ENCODE data around the gene GREB1L. TPM values are rescaled to one million over a fixed set of nuclear protein-coding genes. Genes with fewer than 3 reads are reported as not detected.

GREB1L gene
- total RNA-seq, 4 donors from 2014 or later: 13.2 to 16.0 (median 14.5) TPM

DNA sequence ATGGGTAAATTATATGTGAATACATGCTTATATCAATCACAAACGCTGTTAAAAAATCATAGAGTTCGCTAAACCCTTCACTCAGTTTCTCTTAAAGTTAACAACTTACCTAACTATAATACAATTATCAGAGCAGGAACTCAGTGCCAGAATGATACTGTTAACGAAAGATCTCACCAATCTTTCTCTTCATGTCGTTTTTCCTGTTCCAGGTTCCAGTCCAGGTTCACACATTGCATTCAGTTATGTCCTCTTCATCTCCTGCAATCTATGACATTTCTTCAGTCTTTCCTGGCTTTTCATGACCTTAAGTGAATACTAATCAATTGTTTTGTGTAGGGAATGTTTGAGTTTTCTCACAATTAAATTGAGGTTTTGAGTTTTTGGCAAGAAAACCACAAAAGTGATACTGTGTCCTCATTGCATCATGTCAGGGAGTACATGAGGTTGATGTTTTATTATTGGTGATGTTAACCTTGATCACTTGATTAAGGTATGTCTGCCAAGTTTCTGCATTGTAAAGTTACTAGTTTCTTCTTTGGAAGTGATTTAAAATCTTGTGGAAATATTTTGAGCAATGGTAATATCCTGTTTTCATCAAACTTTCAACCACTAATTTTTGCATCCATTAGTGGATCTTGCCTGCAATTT, 226.6 kb downstream of the GREB1L start:
- no peak for DNase-seq (ENCODE audit: extremely low spot score)
- no peaks in the 10 kb centered on the region for H3K27me3 ChIP-seq
- intact Hi-C loops (cut with DNase I): no loop called here
- TF ChIP-seq, protein P1, sequence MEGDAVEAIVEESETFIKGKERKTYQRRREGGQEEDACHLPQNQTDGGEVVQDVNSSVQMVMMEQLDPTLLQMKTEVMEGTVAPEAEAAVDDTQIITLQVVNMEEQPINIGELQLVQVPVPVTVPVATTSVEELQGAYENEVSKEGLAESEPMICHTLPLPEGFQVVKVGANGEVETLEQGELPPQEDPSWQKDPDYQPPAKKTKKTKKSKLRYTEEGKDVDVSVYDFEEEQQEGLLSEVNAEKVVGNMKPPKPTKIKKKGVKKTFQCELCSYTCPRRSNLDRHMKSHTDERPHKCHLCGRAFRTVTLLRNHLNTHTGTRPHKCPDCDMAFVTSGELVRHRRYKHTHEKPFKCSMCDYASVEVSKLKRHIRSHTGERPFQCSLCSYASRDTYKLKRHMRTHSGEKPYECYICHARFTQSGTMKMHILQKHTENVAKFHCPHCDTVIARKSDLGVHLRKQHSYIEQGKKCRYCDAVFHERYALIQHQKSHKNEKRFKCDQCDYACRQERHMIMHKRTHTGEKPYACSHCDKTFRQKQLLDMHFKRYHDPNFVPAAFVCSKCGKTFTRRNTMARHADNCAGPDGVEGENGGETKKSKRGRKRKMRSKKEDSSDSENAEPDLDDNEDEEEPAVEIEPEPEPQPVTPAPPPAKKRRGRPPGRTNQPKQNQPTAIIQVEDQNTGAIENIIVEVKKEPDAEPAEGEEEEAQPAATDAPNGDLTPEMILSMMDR (IDR thresholded peaks at IDR 0.05): no peak
- no peak for TF ChIP-seq POLR2A (IDR thresholded peaks at IDR 0.05; ENCODE audit: low read depth)
- no peak for TF ChIP-seq POLR2AphosphoS5 (IDR thresholded peaks at IDR 0.05)
- no peak for TF ChIP-seq EP300 (IDR thresholded peaks at IDR 0.05)
- no peaks in the 10 kb centered on the region for H3K9me3 ChIP-seq
- H3K4me3 ChIP-seq: no peak overlapping the region
- no peaks in the 10 kb centered on the region for H3K36me3 ChIP-seq
- WGBS: 80% methylated on average over 4 of the region's 4 CpGs
- peaks cover 0 to 11% (median 10%) of the 10 kb centered on the region in 4 donors for H3K4me1 ChIP-seq
- no peak overlapping the region for H3K27ac ChIP-seq (replicated peaks in 1 of 4)

DNA sequence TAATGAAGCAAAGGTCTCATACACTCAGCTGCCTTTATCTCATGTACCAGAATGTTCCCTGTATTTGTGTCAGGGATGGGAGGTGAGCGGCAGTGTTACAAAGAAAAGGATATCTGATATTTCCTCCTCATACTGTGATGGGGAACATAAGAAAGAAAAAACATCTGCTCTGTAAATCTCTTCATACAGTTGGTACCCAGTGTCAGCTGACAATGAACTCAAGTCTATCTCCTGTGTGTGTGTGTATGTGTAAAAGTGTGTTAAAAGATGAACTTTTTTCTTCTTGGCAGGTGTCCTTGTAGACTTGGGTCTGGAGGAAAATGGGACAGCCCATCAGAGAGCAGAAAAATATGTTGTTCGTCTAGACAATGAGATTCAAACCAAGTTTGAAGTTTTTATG, 230.7 kb downstream of the GREB1L start:
- no peaks in the 10 kb centered on the region for H3K27me3 ChIP-seq
- TF ChIP-seq POLR2A (IDR thresholded peaks at IDR 0.05; ENCODE audit: low read depth): no peak
- TF ChIP-seq POLR2AphosphoS5 (IDR thresholded peaks at IDR 0.05): no peak
- TF ChIP-seq, protein P1 (IDR thresholded peaks at IDR 0.05): no peak
- TF ChIP-seq EP300 (IDR thresholded peaks at IDR 0.05): no peak
- H3K9me3 ChIP-seq: no peaks in the 10 kb centered on the region
- H3K36me3 ChIP-seq: no peaks in the 10 kb centered on the region
- 84% methylated on average over 2 of the region's 2 CpGs for WGBS
- H3K27ac ChIP-seq (replicated peaks in 1 of 4): no peak overlapping the region
- DNase-seq (ENCODE audit: extremely low spot score): no peak
- no peak overlapping the region for H3K4me3 ChIP-seq
- H3K4me1 ChIP-seq: no peaks in the 10 kb centered on the region
- intact Hi-C loops (cut with DNase I): no loop called here

DNA sequence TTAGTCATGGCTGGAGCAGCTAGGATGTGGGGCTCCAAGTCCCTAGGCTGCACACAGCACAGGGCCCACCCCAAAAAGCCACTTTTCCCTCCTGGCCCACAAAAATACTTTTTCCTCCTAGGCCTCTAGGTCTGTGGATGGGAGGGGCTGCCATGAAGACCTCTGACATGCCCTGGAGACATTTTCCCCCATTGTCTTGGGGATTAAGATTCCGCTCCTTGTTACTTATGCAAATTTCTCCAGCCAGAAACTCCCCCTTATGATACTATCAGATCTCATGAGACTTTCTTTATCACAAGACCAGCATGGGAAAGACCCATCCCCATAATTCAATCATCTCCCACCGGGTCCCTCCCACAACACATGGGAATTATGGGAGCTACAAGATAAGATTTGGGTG, 232.6 kb downstream of the GREB1L start:
- no peak for TF ChIP-seq POLR2AphosphoS5 (IDR thresholded peaks at IDR 0.05)
- TF ChIP-seq POLR2A (IDR thresholded peaks at IDR 0.05; ENCODE audit: low read depth): no peak
- no peak for TF ChIP-seq EP300 (IDR thresholded peaks at IDR 0.05)
- TF ChIP-seq, protein P1 (IDR thresholded peaks at IDR 0.05): no peak
- intact Hi-C loops (cut with DNase I): no loop called here
- H3K27ac ChIP-seq (replicated peaks in 1 of 4): no peak overlapping the region
- no peak for DNase-seq (ENCODE audit: extremely low spot score)
- H3K4me1 ChIP-seq: no peaks in the 10 kb centered on the region
- H3K4me3 ChIP-seq: no peak overlapping the region
- H3K27me3 ChIP-seq: no peaks in the 10 kb centered on the region
- no peaks in the 10 kb centered on the region for H3K9me3 ChIP-seq
- WGBS: 89% methylated on average over 2 of the region's 2 CpGs
- no peaks in the 10 kb centered on the region for H3K36me3 ChIP-seq

DNA sequence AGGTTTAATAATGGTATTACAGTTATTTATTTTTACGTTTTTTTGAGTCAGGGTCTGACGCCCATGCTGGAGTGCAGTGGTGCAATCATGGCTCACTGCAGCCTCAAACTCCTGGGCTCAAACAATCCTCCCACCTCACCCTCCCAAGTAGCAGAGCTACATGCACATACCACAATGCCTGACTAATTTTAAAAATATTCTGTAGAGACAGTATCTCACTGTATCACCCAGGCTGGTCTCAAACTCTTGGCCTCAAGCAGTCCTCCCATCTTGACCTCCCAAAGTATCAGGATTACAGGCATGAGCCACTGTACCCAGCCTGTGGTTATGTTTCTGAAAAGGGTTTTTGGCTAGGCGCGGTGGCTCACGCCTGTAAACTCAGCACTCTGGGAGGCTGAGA, 237.7 kb downstream of the GREB1L start:
- 88% methylated on average over 5 of the region's 5 CpGs for WGBS
- intact Hi-C loops (cut with DNase I): loop anchor here (10.0 kb wide), 1 partner anchor 125 kb away; the partner anchor contains the start of gene ESCO1
- Histone ChIP-seq H3K36me3 (no peaks in the 10 kb centered on the region), H3K27me3 (no peaks in the 10 kb centered on the region), H3K9me3 (no peaks in the 10 kb centered on the region), H3K4me1 (peaks cover 0 to 7% (median 2%) of the 10 kb centered on the region in 4 donors), H3K27ac (replicated peaks in 1 of 4) (no peak overlapping the region), H3K4me3 (no peak overlapping the region)
- DNase-seq (ENCODE audit: extremely low spot score): no peak
- TF ChIP-seq, protein P1 (IDR thresholded peaks at IDR 0.05): no peak
- TF ChIP-seq POLR2AphosphoS5 (IDR thresholded peaks at IDR 0.05): no peak
- TF ChIP-seq POLR2A (IDR thresholded peaks at IDR 0.05; ENCODE audit: low read depth): no peak
- no peak for TF ChIP-seq EP300 (IDR thresholded peaks at IDR 0.05)

All from esophagus muscularis mucosa (tissue), 4 donors.